ENCODE results near the gene PRKAG2. TPM values are rescaled to one million over a fixed set of nuclear protein-coding genes. Genes with fewer than 3 reads are reported as not detected.

The PRKAG2 gene
- total and polyA plus RNA-seq, 2 of the 13 experiments (the other 11 are each of a cell fraction or from before 2014, with no cell fraction given), result 0.90 to 1.3 TPM

DNA sequence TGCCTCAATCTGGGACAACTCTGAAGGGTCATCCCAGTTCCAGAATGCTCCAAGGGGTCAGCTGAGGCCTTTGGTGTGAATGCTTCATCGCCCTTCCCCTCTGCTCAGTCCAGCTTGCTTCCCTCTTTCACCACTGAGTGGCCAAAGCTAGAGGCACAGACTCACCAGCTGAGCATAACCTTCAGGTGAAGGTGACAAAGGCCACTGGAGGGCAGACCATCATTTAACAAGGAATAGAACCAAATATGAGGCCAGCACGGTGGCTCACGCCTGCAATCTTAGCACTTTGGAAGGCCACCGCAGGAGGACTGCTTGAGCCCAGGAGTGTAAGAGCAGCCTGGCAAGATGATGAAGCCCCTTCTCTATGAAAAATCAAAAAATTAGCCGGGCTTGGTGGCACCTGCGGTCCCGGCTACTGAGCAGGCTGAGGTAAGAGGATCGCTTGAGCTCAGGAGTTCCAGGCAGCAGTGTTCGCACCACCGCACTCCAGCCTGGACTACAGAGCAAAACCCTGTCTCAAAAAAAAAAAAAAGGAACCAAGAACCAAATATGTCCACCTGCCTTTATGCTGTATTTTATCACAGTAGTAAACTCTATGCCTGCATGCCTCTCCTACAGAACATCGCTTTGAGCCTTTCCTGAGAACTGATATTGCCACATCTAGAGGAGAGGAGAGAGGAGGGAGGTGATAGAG, 13.4 kb downstream of the PRKAG2 start (continued):
- TF ChIP-seq, protein P1, sequence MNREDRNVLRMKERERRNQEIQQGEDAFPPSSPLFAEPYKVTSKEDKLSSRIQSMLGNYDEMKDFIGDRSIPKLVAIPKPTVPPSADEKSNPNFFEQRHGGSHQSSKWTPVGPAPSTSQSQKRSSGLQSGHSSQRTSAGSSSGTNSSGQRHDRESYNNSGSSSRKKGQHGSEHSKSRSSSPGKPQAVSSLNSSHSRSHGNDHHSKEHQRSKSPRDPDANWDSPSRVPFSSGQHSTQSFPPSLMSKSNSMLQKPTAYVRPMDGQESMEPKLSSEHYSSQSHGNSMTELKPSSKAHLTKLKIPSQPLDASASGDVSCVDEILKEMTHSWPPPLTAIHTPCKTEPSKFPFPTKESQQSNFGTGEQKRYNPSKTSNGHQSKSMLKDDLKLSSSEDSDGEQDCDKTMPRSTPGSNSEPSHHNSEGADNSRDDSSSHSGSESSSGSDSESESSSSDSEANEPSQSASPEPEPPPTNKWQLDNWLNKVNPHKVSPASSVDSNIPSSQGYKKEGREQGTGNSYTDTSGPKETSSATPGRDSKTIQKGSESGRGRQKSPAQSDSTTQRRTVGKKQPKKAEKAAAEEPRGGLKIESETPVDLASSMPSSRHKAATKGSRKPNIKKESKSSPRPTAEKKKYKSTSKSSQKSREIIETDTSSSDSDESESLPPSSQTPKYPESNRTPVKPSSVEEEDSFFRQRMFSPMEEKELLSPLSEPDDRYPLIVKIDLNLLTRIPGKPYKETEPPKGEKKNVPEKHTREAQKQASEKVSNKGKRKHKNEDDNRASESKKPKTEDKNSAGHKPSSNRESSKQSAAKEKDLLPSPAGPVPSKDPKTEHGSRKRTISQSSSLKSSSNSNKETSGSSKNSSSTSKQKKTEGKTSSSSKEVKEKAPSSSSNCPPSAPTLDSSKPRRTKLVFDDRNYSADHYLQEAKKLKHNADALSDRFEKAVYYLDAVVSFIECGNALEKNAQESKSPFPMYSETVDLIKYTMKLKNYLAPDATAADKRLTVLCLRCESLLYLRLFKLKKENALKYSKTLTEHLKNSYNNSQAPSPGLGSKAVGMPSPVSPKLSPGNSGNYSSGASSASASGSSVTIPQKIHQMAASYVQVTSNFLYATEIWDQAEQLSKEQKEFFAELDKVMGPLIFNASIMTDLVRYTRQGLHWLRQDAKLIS (CRISPR knock-in tag; IDR thresholded peaks at IDR 0.05), result no peak
- TF ChIP-seq, protein P2, sequence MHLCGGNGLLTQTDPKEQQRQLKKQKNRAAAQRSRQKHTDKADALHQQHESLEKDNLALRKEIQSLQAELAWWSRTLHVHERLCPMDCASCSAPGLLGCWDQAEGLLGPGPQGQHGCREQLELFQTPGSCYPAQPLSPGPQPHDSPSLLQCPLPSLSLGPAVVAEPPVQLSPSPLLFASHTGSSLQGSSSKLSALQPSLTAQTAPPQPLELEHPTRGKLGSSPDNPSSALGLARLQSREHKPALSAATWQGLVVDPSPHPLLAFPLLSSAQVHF (CRISPR knock-in tag; IDR thresholded peaks at IDR 0.05), result no peak
- TF ChIP-seq ZNF431 (CRISPR knock-in tag; IDR thresholded peaks at IDR 0.05; ENCODE audit: borderline replicate concordance, low read depth), result no peak
- no peak for TF ChIP-seq ZNF451 (CRISPR knock-in tag; IDR thresholded peaks at IDR 0.05)
- no peak for TF ChIP-seq ZNF788 (CRISPR knock-in tag; IDR thresholded peaks at IDR 0.05; ENCODE audit: borderline replicate concordance)
- TF ChIP-seq, protein P3, sequence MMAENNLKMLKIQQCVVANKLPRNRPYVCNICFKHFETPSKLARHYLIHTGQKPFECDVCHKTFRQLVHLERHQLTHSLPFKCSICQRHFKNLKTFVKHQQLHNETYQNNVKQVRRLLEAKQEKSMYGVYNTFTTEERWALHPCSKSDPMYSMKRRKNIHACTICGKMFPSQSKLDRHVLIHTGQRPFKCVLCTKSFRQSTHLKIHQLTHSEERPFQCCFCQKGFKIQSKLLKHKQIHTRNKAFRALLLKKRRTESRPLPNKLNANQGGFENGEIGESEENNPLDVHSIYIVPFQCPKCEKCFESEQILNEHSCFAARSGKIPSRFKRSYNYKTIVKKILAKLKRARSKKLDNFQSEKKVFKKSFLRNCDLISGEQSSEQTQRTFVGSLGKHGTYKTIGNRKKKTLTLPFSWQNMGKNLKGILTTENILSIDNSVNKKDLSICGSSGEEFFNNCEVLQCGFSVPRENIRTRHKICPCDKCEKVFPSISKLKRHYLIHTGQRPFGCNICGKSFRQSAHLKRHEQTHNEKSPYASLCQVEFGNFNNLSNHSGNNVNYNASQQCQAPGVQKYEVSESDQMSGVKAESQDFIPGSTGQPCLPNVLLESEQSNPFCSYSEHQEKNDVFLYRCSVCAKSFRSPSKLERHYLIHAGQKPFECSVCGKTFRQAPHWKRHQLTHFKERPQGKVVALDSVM (CRISPR knock-in tag; IDR thresholded peaks at IDR 0.05), result no peak
